ENCODE data around the gene MUC6.

Gene MUC6

DNA sequence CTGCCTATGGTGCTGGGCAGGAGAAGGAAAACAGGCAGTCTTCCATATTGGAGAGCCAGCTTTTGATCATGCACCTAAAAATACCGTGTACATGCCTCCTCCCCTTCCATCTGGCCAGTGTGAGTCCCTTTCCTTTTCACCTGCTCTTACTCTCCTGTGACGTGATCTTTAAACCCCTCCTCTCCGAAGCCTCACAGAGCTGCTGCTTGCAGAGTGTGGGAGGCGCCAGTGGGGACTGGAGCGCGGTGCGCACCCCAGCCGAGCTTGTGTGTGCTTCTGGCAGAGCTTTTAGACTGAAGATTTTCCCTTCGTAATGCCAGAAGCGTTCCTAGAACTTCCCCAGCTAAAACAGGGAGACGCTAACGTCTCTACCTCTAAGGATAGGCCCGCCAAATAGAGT is 29.8 kb downstream of the MUC6 start:
- DNase-seq = no peak

DNA sequence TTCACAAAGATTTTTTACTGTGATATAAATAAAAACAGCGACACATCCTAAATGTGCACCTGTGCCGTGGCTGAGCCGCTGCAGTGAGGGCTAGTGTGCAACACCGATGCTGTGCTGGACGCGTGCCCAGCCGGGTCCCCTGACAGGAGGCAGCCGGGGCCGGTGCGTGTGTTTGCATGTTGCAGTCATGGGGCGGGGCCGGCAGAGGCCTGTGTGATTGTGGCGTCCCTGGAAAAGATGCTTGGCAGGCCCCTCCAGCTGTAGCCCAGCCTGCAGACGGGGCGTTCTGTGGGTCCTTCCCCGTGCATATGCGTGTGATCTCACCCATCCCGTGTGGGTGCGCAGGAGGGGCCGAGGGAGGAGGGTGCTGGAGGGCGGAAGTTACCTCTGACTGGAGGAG is 30.6 kb downstream of the MUC6 start:
- DNase-seq = no peak

DNA sequence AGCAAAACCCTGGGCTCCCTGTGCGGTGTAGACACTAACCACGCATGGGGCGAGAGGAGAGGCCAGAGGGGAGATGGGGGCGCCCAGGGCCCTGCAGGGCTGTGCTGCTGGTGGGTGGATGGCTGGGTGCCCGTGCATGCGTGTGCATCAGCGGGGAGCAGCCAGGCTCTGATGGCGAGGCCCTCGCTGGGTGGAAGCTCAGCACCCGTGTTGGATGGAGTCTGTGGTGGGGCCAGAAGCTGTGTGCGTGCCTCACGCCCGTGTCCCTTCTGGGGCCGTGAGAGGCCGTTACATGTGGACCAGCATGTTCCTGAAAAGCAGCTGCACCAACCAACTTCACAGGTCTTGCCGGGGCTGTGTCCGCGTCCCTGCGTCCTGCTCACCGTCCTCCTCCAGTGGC is 33.4 kb downstream of the MUC6 start:
- no peak for DNase-seq

DNA sequence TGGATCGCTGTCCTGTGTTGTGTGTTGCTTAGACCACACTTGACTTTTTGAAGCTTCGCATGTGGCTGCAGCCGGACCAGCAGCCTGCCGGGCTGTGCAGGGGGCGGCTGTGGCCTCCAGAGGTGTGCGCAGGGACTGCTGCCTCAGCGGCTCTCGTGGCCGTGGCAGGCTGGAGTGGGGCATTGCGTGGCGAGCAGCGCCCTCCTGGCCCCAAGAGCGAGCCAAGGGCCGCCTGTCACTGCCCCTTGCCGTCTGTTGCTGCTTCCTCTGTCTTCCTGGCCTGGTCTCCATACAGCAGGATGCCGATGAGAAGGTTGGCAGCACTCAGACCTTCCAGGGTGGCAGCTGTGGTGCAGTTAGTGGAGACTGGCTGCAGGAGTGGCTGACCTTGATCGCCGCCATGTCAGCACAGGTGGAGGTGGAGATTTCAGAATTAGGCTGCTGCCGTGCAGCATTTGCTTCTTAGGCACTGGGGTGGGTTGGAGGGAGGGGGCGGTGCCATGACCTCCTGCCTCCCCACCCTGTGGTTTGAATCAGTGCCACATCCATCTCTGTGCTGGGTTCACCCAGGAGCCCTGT is 34.0 kb downstream of the MUC6 start:
- DNase-seq = no peak

DNA sequence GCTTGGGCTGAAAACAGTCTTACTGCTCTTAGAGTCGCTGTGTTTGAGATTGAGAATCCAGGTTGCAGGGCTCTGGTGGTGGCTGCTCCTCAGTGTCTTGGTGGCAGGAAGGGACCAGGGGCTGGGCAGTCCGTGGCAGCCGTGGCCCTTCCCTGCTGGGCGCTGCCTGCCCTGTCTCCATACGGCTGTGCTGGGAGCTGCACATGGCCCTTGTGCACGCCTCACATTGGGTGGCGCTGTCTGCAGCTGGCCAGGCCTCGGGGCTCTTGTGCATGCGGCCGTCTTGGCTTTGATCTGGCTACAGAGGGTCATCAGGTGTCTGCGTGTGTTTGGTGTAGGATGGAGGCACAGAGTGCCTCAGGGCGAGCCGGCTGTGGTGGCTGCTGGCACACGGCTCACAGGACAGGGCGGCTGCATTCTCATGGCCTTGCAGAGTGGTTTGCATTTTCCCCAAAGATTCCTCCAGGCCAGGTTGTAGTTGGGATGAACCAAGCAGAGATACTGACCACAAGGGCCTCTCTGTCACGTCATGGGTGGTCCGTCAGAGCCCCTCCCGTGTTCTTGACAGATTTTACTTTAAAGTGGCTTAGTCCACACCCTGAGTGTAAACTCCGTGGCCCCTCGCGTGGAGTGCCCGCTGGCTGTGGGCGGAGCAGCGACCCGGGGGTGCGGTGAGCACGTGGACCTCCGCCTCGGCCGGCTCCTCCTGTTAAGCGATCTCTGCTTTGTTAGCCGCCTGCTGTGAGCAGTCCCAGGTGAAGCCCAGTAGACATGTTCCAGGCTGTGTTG is 34.7 kb downstream of the MUC6 start:
- no peak for DNase-seq

DNA sequence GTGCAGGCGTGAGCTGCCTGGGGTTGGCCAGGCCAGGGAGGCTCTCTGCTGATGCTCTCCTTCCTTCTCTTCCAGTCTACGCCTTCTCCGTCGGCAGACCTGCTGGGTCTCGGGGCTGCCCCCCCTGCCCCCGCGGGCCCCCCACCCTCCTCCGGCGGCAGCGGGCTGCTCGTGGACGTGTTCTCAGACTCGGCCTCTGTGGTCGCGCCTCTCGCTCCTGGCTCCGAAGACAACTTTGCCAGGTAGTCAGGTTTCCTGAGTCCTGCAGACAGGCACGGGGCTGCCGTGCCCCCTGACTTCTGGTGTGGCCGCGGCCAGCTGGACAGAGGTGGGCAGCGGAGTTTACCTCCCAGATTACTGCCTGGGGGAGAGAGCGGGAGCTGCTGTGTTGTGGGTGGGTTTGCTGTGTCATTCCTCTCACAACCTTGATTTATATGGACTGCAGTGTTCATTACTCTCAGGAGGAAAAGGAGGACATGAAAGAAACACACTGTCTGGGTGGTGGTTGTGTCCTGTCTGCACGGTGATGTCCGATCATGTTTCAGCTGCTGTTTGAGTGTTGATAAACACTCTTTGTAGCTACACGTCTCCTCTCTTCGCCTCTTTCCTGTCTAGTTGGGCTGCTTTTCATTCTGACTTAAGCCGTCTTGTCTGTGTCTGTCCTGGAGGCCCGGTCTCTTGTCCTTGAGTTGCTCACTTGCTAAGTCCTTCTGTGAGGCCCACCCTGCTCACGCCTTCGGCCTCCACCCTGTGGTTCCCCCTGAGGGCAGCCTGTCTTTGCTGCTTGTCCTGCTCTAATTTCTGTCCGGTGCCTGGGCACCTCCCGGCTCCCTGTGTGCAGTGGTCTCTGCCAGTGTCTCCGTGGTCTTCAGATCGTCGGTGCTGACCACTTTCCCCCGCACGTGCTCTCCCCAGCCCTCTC is 35.9 kb downstream of the MUC6 start:
- DNase-seq = no peak

DNA sequence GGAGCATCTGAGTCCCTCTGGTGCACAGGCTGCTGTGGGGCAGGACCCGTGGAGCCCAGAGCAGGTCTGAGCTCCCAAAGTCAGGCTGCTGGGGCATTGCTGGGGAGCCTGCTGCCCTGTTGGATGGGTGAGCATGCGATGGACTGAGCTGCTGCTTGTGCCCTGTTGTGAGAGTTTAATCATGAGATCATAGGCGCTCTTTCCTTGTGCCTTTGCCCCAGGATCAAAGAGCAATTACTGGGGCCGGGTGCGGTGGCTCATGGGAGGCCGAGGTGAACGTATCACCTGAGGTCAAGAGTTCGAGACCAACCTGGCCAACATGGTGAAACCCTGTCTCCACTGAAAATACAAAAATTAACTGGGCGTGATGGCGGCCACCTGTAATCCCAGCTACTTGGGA is 37.5 kb downstream of the MUC6 start:
- DNase-seq = no peak

DNA sequence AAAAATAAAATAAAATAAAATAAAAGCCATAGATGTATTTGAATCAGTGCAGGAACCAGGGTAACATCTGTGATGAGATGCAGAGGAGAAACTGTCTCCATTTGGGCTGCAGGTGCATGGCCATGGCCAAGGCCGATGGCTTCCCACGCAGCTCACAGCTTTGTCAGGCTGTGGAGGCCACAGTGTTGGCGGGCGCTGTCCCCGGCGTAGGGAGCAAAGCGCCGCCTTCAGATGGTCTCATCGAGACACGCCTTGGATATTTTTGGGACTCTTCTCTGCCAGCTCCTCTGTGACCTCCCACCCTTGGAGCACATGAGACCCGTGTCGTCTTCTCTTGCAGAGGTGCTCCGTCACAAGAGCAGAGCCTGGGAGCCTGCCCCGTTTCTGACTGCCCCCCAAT is 38.6 kb downstream of the MUC6 start:
- no peak for DNase-seq

DNA sequence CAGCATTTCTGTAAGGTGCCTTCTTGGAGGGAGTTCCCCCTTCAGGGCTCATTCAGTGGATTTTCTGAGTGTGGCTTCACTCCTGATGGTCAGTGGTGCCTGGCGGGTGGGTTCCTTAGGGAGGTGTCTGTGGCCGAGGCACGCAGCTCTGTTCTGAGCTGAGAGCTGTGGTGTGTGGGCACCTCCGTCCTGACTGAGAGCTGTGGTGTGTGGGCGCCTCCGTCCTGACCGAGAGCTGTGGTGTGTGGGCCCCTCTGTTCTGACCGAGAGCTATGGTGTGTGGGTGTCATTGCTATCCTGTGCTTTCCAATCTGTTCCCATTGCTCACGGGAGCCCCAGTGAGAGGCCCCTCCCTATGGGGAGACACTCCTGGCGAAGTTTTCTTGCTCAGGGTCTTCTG is 39.8 kb downstream of the MUC6 start:
- DNase-seq = no peak

DNA sequence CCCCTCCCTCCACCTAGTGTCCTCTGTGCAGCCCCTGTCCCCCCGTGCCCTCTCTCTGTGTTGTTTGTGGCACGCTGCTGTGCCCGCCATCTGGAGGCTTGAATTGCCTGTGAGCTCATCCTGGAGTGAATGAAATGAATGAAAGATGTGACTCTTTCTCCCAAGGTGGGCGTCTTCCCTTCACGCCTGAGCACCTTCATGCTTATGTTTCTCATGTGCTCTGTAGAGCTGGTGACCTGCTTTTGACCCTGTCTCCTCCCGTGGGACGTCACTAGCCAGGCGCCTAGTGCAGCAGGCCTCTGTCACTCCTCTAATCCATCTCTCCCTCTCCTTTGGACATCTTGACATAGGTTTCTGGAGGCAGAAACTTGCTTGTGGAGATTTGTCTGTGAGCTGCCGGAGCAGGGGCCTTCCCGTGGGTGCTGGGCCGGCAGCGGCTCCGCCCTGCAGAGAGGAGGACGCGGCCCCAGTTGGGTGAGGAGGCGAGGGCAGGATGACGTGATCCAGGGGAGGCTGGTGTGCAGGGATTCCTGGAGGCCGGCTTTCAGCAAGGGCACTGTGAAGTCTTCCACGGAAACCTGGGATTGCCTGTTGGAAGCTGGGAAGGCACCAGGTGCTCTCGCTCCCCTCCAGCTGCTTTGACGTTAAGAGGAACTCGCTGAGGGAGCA is 40.6 kb downstream of the MUC6 start:
- DNase-seq = no peak

DNA sequence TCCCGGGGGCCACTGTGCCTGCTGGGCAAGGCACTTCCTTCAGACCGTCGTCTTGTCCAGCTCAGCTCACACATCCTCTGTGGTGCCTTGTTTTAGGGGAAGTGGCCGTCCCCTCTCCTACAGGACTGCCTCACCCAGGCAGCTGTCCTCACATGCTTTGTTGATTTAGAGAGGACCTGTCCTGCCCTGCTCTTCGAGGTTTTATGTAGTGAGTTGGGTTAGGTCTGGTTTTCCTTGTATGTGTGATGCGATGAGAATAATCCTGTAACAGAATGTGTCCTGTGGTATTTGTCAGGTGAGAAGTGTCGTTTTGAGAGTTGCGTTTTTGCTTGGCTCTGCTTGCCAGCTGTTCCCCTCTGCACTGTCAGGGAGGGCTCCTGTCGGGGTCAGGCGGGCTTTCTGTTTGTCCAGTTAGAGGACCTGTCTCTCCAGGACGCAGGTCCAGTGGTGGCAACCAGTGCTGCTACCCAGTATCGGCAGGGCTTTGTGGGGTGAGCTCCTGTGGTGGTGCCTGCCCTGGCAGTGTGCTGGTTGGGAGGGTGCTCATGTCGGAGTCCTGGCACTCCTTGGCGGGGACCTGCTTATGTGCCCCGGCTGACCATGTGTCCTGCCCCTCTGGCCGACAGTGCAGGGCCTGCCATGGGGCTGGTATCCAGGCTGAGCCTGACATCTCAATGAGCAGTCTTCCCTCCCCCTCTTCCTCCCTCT is 41.3 kb downstream of the MUC6 start:
- no peak for DNase-seq

DNA sequence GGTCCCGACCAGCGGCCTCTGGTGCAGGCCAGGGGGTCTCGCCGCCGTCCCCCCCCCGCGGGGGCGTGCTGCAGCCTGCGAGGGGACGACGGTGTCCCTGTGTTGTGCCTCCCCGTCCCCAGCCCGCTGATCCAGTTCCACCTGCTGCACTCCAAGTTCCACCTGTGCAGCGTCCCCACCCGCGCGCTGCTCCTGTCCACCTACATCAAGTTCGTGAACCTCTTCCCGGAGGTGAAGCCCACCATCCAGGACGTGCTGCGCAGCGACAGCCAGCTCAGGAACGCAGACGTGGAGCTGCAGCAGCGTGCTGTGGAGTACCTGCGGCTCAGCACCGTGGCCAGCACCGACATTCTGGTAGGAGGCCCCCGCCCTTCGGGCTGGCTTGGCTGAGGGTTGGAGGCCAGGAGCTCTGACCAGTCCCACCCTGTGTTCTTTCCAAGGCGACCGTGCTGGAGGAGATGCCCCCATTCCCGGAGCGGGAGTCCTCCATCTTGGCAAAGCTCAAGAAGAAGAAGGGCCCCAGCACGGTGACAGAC is 42.8 kb downstream of the MUC6 start:
- DNase-seq = no peak

DNA sequence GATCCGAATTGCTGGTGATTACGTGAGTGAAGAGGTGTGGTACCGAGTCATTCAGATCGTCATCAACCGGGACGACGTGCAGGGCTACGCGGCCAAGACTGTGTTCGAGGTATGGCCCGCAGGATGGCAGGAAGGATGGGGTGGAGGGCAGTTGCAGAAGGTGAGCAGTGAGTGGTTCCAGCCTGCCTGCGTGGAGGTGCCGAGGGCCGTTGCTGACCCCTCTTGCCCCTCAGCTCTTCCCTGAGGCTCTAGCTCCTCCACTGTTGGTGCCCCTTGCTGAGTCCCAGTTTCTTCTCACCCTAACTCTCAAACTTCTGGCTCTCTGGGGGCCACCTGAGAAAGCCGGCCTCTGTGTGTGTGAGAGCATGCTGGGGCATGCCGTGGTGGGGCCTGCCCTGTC is 43.9 kb downstream of the MUC6 start:
- DNase-seq = no peak

DNA sequence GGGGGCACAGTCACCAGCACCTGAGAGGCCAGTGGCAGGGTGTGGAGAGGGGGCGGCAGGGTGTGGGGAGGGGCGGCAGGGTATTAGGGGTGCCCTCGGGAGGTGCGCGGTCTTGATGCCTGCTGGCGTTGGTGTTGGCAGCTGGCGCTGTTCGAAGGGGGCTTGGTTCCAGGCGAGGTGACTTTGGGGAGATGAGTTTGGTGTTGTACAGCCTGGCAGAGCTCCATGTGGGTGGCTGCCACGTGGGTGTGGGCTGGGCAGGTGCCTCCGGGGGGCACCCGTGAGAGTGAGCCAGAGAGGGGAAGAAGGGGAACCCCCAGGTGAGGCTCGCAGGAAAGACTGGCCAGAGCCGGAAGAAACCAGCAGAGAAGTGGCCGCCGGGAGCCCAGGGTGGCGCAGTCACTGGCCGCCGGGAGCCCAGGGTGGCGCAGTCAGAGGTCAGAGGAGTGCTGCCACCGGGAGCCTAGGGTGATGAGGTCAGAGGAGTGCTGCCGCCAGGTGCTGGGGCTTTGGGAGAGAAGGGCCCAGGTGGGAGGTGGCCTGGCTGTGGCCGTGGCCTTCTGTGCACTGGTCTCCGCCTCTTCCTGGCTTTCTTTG is 44.7 kb downstream of the MUC6 start:
- DNase-seq = no peak

DNA sequence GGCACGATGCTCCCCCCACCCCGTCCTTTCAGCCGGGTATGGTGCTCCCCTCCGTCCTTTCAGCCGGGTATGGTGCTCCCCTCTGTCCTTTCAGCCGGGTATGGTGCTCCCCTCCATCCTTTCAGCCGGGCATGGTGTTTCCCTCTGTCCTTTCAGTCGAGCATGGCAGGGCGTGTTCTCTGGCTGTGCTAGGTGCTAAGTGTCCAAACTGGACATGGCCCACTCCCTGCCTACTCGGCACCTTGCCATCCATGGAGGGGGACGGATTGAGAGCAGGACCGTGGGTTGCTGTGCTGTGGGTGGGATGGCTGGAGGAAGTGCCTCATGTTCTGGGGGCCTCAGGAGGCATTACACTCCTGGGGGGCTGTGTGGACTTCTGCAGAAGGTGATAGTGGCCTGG is 45.5 kb downstream of the MUC6 start:
- DNase-seq = no peak

DNA sequence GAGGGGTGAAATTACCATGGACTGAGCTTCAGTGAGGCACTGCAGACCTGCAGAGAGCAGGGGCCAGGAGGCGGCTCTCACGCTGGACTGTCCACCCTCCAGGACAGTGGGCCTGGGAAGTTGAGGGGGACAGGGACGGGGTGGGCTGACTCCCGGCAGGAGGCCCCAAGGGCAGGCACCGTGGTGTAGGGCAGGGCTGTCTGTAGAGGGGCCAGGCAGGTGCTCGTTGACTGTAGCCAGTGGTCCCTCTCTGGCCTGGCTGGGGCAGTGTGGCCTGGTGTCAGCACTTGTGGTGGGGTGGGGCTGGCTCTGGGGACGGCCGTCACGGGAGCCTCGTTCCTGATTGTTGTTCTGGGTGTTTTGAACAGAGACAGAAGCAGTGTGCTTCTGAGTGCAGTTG is 46.4 kb downstream of the MUC6 start:
- DNase-seq = no peak

DNA sequence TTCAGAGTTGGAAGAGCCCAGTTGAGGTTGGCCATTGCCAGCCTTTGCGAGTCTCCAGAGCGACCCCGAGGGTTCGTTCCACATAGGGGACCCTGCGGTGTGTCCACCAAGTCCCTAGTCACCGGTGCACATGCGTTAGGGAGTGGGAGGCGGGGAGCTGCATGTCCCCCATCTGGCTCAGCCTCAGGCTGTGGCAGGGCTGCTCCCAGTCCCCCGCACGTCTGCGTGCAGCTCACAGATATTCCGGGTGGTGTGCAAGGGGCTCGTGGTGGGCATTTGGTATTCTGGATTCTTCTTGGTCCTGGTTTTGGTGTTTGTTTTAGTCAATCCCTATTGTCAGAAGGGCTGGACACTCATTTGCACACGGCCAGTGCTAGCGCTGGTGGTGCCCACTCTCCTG is 48.8 kb downstream of the MUC6 start:
- DNase-seq = no peak

DNA sequence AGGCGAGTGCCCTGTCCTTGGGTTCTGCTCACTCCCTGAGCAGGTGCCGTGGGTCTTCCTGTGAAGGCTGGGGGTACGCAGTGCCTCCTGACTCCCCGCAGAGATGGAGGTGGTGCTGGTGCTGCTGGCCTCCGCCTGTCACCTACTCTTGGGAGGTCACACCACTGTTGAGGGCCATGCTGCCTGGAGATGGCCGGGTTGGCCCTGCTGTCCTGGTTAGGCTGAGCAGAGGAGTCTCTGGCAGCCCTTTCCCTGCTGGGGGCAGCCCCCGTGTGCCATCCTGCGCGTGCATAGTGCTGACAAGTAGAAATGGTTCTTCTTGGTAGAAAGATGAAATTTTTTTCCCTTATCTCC is 49.6 kb downstream of the MUC6 start:
- DNase-seq = no peak

DNA sequence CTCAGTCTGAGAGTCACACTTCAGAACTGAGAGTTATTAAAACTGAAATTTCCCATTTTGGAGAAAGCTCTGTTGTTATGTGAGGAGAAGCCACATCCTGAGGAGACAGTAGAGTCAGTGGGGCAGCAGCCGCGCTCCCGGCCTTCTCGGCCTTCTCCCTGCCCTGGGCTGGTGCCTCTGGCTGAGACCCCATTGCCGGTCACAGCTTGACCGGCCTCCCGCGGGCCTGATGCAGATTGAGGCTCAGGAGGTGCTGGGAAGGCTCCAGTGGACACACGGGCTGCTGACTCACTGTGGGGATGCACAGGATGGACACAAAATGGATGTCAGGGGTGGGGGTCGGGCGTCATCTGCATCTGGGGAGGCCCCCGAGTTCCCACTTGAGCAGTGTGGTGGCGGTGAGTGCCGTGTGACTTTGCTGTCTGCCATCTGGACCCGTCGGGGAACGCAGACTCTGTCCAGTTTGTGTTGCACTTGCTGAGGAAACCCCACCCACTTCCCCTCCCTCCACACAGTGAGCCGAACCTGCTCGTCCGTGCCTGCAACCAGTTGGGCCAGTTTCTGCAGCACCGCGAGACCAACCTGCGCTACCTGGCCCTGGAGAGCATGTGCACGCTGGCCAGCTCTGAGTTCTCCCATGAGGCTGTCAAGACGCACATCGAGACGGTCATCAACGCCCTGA is 50.1 kb downstream of the MUC6 start:
- DNase-seq = no peak

DNA sequence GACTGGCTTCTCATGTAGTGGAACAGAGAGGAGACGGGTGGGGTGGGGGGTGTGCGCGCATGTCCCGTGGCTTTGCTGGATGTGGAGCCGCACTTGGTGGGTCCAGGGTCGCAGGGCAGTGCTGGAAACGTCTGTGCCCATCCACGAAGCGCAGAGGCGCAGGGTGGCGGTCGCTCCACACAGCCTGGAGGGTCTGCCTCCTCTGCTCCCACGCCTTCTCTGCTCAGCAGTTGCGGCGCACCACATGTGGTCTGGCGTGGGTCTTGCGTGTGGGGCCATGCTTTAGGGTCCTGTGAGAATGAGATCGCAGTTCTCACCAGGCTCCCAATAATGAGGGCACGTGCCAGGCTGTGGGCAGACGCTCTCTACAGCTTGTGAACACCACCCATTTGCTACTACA is 50.7 kb downstream of the MUC6 start:
- no peak for DNase-seq

DNA sequence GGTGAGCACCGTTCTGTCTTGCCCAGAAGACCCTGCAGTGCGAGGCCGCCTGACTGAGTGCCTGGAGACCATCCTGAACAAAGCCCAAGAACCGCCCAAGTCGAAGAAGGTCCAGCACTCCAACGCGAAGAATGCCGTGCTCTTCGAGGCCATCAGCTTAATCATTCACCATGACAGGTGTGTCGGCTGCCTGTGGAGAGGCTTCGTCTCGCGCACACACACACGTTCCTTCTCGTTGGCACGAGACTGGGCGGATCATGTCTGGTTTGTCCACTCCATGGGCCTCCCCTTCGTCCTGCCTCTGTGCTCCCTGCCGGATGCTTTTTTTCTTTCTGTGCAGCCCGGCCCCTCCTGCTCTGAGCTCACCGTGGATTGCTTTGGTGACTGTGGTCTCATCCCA is 51.1 kb downstream of the MUC6 start:
- no peak for DNase-seq

DNA sequence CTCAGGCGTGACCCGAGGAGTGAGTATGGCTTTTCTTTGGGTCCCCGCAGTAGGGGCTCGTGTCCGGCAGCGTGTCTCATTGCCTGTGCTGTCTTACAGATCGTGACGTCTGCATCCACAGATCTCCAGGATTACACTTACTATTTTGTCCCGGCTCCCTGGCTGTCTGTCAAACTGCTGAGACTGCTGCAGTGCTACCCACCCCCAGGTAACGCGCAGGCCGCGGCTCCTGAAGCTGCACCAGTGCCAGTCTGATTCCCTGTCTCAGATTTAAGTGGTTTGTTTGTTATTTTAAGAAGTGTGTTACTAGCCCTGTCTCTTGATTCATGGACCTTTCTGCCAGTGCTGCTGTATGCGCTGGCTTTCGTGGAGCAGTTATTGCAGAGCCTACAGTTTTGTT is 52.0 kb downstream of the MUC6 start:
- no peak for DNase-seq
